GM12874 (cell line): Measurements from ENCODE around the gene PARK7.

ENCODE experiments used
- TF ChIP-seq, protein P1 (sequence below): IDR thresholded peaks from 2 replicates; pipeline ENCODE4 v1.5.1; 2011; ENCODE audit warnings: low read depth, mild to moderate bottlenecking, control low read depth, low read length, moderate library complexity; ENCODE audit not compliant: insufficient read depth

PARK7 gene

GRCh38 chr1:7983086-7983778 is 21.7 kb downstream of the PARK7 start:
- TF ChIP-seq, protein P1, sequence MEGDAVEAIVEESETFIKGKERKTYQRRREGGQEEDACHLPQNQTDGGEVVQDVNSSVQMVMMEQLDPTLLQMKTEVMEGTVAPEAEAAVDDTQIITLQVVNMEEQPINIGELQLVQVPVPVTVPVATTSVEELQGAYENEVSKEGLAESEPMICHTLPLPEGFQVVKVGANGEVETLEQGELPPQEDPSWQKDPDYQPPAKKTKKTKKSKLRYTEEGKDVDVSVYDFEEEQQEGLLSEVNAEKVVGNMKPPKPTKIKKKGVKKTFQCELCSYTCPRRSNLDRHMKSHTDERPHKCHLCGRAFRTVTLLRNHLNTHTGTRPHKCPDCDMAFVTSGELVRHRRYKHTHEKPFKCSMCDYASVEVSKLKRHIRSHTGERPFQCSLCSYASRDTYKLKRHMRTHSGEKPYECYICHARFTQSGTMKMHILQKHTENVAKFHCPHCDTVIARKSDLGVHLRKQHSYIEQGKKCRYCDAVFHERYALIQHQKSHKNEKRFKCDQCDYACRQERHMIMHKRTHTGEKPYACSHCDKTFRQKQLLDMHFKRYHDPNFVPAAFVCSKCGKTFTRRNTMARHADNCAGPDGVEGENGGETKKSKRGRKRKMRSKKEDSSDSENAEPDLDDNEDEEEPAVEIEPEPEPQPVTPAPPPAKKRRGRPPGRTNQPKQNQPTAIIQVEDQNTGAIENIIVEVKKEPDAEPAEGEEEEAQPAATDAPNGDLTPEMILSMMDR, result no peak

- TF ChIP-seq, protein P1, result no peak
Measured at GRCh38 chr1:7984811-7985210, 23.3 kb downstream of the PARK7 start.

DNA sequence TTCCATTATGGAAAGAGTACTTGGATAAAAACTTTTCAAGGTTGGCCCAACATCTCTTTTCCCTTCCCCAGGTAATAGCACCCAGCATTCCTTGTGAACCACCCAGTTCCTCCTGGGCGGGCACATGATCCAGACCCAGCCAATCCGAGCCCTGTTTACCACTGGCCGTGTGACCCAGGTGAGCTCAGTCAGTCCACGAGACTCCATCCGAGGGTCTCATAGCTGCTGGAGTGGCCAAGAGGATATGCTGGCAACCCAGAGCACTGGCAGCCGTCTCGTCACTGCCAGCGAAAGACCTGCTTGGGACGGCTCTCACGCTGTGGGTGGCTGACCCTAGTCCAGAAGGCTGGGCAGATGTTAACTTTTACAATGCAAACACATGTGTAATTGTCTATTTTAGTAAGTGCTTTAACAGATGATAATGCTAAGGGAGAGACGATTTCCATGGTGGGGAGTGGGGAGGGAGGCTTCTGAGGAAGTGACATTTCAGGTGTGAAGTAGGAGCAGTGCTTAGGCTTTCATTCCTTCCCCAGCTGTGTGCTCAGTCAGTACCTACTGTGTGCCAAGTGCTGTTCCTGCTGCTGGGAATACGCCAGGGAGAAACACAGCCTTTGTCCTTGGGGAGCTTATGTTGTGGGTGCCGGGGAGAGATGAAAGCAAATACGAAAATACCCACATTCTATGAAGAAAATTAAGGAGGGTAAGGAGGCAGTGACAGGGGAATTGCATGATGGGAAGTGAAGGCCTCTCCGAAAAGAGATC is 24.5 kb downstream of the PARK7 start:
- TF ChIP-seq, protein P1, result no peak

DNA sequence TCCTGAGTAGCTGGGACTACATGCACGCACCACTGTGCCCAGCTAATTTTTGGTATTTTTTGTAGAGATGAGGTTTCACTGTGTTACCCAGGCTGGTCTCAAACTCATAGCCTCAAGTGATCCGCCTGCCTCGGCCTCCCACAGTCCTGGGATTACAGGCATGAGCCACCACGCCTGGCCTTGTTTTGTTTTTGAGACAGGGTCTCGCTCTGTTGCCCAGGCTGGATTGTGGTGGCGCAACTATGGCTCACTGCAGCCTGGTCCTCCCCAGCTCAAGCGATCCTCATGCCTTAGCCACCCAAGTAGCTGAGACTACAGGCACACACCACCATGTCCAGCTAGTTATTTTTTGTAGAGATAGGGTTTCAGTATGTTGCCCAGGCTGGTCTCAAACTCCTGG is 26.0 kb downstream of the PARK7 start:
- TF ChIP-seq, protein P1, result no peak

DNA sequence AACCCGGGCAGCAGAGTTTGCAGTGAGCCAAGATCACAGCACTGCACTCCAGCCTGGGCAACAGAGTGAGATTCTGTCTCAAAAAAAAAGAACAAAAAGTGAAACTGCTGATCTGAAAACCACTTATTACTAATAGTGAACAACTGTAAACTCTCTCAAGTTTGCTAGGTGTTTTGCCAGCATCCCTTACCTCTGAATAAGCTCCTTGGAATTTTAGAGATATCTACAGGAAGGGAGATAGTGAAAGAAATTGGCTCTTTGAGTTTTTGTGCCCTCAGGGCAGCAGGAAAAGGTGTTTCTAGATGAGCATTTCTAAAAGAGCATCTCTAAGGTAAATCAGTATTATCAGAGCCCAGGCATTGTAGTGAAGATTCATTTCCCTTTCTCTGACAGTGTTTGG is 27.1 kb downstream of the PARK7 start:
- TF ChIP-seq, protein P1, result no peak

GRCh38 chr1:7989762-7990428 is 28.4 kb downstream of the PARK7 start:
- TF ChIP-seq, protein P1, result no peak
